Tibial nerve (tissue), 4 donors: ENCODE data around the gene OR4K5. TPM values are rescaled to one million over a fixed set of nuclear protein-coding genes. Genes with fewer than 3 reads are reported as not detected.

Experiments used
- total RNA-seq, 4 donors: library from RNA; depleted of rRNA; stranded (reverse); fragments of >200 nt; gene quantifications; one replicate each; pipeline ENCODE4 v1.1.0, GENCODE V29; 2016

OR4K5 gene
- total RNA-seq, 4 donors from 2014 or later: not detected

Other genes with a start within 250 kb of the OR4K5 start
- gene OR11H2, start 206.7 kb upstream of the OR4K5 start, total RNA-seq: not detected
- gene OR4Q3, start 177.0 kb upstream of the OR4K5 start, total RNA-seq: not detected
- gene OR4M1, start 147.1 kb upstream of the OR4K5 start, total RNA-seq: not detected
- not detected for gene OR4N2, start 116.8 kb upstream of the OR4K5 start, total RNA-seq
- under 1 TPM in 1 of 4 donors, not detected in 3; 0.63 TPM for gene OR4K2, start 45.5 kb upstream of the OR4K5 start, total RNA-seq
- not detected for gene OR4K1, start 10.3 kb downstream of the OR4K5 start, total RNA-seq
- gene OR4K15, start 55.0 kb downstream of the OR4K5 start, total RNA-seq: not detected
- gene OR4Q2, start 81.6 kb downstream of the OR4K5 start, total RNA-seq: not detected
- gene OR4K14, start 98.7 kb downstream of the OR4K5 start, total RNA-seq: not detected
- gene OR4K13, start 115.4 kb downstream of the OR4K5 start, total RNA-seq: not detected
- not detected for gene OR4L1, start 139.4 kb downstream of the OR4K5 start, total RNA-seq
- not detected for gene OR4K17, start 190.1 kb downstream of the OR4K5 start, total RNA-seq
- gene OR4N5, start 218.2 kb downstream of the OR4K5 start, total RNA-seq: not detected